GM19099 (cell line): ENCODE results near the gene PPP2R5C.

Experiments used
- POLR2A ChIP-seq: IDR thresholded peaks from 3 replicates; pipeline ENCODE4 v1.6.1; 2011; ENCODE audit warnings: low read depth; ENCODE audit not compliant: insufficient read length; ENCODE audit errors: extremely low read depth

PPP2R5C gene

DNA sequence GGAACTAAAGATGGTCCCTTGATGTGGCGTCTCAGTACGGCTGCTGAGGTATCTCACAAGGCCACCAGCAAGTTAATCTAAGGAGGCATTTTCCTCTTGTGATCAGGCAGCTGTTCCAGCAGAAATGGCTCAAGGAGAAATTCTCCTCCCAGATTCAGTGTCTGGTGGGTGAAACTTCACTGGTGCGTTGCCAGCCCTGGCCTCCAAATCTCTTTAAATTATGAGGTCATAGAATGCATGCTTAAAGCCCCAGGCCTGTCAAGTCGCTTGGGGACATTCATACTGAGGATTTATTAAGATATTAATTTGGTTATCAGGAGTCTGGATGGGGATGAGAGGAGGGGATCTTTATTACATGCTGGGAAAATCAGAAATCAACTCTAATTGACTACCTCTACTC is 72.9 kb downstream of the PPP2R5C start:
- no peak for TF ChIP-seq POLR2A

DNA sequence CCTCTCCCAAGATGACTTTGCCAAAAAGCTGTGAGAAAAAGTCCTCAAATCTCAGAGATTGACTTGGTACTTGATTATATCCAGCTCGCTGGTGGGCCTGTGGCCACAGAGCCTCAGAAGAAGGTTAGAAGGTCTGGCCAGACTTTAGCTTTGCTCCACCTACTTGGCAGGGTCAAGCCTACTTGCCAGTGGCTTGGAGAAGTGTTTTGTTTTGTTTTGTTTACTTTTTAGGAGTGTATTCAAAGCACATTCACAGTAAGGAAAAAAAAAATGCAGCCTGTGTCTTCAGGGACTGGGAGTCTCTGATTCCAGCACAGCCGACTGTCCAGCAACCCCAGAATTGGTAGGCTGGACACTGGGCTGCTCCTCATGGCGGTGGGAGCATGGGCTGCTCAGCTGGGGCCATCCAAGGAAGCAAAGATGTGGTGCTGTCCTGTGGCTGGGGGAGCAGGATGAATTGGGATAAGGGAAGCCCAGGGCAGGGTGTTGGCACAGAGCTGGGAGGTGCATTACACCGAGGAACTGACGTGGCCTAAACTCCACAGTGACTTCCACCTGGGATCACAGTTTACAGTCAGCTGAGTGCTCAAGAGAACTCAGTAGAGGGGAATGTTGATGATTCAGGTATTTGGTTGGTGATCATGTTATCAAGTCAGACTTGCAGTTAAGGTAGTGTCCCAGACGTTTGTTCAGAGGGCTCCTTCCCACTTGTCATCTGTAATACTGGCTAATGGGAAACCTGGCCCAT is 73.5 kb downstream of the PPP2R5C start:
- no peak for TF ChIP-seq POLR2A

DNA sequence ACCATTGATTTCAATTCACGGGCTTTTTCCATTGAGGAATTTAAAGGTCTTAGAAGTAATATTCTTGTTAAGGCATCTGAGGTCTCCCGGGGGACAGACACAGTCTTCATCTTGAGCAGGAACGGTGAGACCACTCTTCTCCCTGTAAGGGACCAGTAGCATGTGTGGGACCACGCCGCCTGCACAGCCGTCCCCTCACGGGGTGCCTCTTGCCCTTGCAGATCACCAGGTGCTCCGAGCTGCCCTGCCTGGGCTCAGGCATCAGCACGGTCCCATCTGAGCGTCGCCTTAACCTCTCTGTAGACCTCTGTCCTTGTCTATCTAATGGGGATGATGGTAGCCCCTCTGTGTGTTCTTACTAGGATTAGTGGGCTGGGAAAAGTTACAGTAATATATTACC is 74.1 kb downstream of the PPP2R5C start:
- TF ChIP-seq POLR2A, result no peak

DNA sequence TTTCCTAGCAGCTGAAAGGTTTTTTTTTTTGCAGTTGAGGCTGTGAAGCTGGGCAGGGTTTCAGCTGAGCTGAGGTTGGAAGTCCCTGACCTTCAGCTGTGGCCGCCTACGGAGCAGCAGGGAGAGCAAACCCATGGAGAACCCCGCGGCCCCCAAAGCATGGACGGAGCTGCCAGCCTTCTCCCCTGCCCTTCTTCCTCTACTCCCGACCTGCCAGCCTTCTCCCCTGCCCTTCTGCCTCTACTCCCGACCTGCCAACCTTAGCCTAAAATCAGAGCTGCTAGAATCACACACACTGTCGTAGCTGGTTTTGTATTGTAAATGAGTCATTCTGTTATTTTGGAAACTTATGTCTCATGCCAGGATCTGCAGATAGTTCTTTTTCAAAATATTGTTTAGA is 74.6 kb downstream of the PPP2R5C start:
- no peak for TF ChIP-seq POLR2A

DNA sequence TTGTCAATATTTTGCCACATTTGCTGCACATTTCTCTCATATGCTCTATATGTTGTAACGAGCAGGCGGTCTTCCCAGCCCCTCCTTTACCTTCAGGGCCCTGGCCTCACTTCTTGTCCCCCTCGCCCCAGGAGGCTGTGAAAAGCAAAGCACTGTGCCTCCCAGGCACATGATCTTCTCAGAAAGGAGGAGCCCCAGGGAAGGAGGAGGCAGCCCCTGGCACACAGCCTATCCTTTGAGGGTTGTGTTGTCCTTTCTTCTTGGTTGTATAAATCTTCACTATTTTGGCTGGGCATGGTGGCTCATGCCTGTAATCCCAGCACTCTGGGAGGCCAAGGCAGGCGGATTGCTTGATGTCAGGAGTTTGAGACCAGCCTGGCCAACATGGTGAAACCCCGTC is 77.0 kb downstream of the PPP2R5C start:
- no peak for TF ChIP-seq POLR2A

DNA sequence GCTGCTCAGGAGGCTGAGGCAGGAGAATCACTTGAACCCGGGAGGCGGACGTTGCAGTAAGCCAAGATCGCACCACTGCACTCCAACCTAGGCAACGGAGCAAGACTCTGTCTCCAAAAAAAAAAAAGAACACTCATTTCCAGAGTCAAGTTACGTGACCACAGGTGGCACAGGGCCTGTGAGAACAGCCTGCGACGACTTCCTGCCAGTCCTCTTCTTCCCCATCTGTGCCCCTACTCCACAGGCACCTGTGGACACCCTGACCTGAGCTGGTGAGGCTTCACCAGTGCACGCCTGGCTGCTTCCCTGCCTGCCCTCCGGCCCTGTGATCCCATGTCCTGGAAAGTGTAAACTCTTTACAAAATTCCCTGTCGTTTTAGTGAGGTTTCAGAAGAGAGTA is 77.7 kb downstream of the PPP2R5C start:
- no peak for TF ChIP-seq POLR2A

DNA sequence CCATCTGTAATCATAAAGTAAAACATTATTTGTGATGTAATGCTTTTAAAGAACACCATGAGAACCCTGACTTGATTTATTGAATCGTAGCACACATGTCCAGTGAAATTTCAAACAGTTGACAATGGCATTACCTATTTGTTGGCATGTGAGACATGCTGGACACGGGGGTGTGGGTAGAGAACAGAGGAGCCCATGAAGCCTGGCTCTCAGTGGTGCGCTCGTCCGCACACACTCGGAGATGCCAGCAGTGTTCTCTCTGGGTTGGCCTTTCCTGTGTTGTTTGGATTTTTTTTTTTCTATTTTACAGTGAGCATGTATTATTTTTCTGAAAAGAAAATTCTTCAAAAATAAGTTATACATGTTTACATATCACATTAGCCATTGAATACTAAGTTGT is 78.2 kb downstream of the PPP2R5C start:
- TF ChIP-seq POLR2A, result no peak

DNA sequence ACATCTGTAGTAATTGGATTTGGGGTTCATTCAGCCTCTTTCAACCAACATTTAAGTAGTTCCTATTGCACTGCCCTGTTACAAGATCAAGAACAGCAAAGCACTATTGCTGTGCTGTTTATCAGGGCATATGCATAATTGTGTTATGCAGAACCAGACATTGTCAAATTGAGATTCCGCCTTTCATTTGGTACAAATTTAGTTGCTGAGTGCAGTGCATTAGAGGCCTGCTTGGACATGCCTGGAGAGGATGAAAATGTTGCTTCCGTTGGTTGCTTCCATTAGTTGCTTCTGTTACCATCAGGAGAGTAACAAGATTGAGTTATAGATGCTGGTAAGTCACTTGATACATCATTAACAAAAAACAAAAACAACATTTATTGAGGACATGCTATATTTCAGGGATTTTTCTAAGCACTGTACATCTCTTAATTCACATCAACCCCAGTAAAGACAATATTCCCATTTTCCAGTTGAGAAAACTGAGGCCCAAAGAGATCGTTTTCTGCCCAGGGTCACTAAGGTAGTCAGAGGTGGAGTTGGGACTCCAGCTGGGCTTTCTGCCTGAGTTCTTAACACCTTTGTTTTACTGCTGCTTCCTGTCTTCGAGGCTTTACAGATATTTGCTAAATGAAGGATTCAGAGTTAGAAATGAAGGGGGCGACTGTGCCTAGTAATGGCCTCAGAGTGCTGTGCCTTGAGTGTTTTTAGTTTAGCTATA is 79.3 kb downstream of the PPP2R5C start:
- TF ChIP-seq POLR2A, result no peak

DNA sequence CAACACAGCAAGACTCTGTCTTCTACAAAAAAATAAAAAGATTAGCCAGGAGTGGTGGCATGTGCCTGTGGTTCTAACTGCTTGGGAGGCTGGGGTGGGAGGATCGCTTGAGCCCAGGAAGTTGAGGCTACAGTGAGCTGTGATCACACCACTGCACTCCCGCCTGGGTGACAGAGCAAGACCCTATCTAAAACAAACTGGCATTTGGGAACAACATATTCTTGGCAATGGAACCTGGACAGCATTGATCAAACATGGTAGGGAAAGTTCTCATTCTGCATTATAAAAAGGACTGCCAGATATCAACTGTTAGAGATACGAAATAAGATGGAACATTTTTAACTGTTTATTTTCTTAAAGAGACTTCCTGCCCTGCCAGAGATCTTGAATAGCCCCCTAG is 81.5 kb downstream of the PPP2R5C start:
- no peak for TF ChIP-seq POLR2A

DNA sequence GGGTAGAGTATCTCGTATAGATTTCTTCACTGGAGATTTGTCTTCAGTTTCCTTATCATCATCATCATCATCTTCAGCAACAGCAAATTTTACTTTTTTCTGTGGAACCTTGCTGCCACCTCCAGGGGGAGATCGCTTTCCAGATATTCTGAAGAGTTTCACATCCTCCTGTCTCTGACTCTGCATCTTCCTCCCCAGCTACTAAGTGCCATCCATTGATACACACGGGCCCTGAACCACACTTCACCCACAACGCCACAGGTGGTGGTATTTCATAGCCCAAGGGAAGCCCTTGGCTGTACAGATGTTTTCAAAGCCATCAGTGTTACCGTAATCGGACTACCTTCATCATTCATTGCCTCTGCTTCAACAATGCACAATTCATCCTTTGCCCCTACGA is 82.2 kb downstream of the PPP2R5C start:
- no peak for TF ChIP-seq POLR2A

DNA sequence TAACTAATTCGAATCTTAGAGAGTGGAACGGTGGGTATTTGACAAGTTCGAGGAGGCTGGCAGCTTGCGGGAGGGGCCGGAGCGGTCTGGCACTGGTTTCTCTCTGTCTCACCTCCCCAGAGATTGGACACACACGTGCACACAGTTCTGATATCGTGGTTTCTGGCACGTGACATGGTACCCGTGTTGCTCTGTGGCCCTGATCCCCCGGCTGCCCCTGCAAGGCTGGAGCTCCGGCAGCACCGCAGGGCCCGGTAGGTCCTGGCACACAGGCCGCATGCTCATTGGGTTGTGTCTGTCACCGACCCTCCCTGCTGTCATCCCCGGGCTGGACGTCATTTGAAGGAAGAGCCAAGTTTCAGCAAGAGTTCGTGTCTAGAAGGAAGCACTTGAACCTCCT is 82.7 kb downstream of the PPP2R5C start:
- no peak for TF ChIP-seq POLR2A

DNA sequence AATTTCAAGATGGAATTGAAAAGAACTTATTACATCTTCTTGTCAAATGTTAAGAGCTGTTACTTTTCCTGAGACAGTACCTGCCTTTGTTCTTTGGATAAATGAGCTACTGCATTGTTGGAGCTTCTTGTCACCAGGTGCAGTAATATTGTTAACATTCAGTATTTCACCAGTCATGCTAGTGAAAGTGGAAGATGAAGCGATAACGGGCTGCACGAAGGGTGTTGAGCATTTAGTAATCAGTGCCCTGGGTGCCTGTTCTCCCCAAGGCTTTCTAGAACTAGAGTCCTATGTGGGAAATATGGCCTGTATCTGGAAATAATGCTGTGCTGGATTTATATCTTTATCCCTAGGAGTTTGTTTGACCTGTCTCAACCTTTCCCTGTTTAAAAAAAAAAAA is 83.2 kb downstream of the PPP2R5C start:
- no peak for TF ChIP-seq POLR2A

DNA sequence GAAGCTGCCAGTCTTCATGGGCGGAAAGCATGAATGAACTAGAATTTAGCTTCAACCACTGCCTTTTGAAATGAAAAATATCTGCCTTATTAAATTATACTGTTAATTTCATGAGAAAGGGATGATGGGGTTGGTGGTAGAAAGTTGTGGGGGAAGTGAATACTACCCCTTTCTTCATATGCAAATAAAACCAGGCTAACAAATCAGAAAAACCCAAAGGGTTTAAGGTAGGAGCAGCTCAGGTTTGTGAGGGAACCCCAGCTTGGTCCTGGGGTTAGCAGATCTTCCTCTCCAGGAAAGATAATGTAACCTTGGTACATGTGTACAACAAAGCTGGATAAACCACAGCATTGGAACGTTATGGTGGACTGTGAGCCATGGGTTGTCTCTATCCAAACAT is 84.0 kb downstream of the PPP2R5C start:
- no peak for TF ChIP-seq POLR2A

DNA sequence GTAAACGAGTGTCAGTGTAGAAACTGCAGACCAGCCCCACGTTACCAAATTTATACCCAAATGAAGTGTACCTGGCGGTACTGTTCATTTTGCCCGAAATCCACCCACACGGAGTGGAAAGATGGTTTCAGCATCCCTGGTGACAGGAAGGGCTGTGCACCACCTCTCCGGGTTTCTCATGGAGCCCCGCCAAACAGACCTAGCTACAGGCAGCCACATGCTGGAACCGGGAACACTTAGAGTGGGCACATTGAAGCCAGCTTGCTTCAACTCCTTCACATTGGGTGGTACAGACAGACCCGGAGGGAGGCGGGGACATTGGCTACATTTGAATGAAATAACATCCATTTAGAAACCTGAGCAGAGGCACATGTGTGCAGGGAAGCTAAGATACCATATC is 84.4 kb downstream of the PPP2R5C start:
- TF ChIP-seq POLR2A, result no peak

DNA sequence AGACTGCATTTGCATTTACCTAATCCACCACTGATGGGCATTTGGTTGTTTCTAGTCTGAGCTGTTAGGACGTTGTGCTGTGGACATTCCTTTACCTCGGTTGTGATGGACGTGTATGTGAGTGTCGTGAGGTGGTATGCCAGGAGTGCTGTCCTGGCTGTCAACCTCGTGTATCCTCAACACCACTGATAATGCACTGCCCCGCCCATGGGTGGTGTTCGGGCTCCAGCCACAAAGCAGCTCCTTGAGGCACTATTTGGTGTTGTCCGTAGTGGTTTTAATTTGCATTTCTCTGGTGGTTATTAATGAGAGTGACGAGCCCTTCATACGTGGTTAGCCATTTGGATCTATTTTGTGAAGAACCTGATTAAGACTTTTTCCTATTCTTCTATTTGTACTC is 87.6 kb downstream of the PPP2R5C start:
- TF ChIP-seq POLR2A, result no peak

DNA sequence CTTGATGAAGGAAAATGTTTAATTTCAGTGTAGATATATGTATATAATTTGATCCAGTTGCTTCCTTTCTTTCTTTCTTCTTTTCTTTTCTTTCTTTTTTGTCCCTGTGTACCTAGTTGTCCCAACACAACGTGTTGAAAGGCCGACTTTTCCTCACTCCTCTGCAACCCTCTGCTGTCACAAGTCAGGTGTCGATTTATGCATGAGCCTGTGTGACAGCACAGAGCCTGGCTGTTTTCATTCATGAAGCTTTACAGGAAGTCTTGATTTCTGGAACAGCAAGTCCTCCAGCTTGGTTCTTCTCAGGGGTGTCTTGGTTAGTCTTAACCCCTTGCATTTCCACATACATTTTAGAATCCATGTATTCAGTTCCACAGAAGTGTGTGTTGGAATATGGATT is 88.1 kb downstream of the PPP2R5C start:
- TF ChIP-seq POLR2A, result no peak
